OCI-LY3 (cell line): ENCODE measurements around the gene CDK17.

ENCODE experiments used
- EZH2phosphoT487 ChIP-seq: fragments of 200-600 bp; shearing (Covaris generic); IDR thresholded peaks from 2 replicates; pipeline ENCODE4 v1.6.1; 2018; ENCODE audit warnings: antibody characterized with exemption, mixed run types, low read depth
- TF ChIP-seq, protein P1 (sequence below): fragments of 200-600, 300-600 bp; sonication (generic); IDR thresholded peaks from 2 replicates; pipeline ENCODE4 v1.5.1; 2014; ENCODE audit warnings: antibody characterized with exemption, low read length, low read depth

DNA sequence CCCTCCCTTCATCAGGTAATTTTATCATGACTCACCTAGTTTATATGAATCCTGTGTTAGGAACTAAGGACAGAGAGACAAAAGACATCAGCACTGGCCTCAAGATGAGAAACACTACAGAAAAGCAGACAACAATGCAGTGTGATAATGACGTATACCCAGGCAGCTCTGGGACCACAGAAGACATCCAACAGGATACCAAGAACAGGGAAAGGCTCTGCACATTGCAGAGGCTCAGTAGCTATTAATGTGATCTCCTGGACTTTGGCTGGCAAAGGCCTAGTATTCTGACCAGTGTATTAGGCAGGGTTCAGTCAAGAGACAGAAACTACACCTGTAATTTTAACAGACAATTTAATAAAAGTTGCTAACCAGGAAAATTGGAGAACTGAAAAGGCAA is 39.7 kb downstream of the CDK17 start:
- TF ChIP-seq, protein P1, sequence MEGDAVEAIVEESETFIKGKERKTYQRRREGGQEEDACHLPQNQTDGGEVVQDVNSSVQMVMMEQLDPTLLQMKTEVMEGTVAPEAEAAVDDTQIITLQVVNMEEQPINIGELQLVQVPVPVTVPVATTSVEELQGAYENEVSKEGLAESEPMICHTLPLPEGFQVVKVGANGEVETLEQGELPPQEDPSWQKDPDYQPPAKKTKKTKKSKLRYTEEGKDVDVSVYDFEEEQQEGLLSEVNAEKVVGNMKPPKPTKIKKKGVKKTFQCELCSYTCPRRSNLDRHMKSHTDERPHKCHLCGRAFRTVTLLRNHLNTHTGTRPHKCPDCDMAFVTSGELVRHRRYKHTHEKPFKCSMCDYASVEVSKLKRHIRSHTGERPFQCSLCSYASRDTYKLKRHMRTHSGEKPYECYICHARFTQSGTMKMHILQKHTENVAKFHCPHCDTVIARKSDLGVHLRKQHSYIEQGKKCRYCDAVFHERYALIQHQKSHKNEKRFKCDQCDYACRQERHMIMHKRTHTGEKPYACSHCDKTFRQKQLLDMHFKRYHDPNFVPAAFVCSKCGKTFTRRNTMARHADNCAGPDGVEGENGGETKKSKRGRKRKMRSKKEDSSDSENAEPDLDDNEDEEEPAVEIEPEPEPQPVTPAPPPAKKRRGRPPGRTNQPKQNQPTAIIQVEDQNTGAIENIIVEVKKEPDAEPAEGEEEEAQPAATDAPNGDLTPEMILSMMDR = no peak
- TF ChIP-seq EZH2phosphoT487 = no peak
